Measurements from ENCODE around the gene DLG2. TPM values are rescaled to one million over a fixed set of nuclear protein-coding genes. Genes with fewer than 3 reads are reported as not detected.
"Not testable (repeated sequence)": the region's sequence is repeated elsewhere in the genome, so short reads cannot be mapped to it uniquely, and the experiment has no call there.

DLG2 gene
- total RNA-seq, 1 experiment from 2014 or later, result not detected

- no peak for DNase-seq (ENCODE audit: low read depth)
Observed at GRCh38 chr11:85027346-85027745, 599.8 kb downstream of the DLG2 start.

GRCh38 chr11:85021058-85021457 is 606.1 kb downstream of the DLG2 start:
- peak; percentile 2 for DNase-seq (ENCODE audit: low read depth)

GRCh38 chr11:84993386-84993785 is 633.8 kb downstream of the DLG2 start:
- peak; percentile 3 for DNase-seq (ENCODE audit: low read depth)

GRCh38 chr11:84990141-84990540 is 637.0 kb downstream of the DLG2 start:
- DNase-seq (ENCODE audit: low read depth), result no peak

GRCh38 chr11:84987686-84988187 is 639.4 kb downstream of the DLG2 start:
- not testable (repeated sequence) for DNase-seq (ENCODE audit: low read depth)

GRCh38 chr11:84981301-84981700 is 645.8 kb downstream of the DLG2 start:
- DNase-seq (ENCODE audit: low read depth), result no peak

GRCh38 chr11:84969103-84969502 is 658.0 kb downstream of the DLG2 start:
- no peak for DNase-seq (ENCODE audit: low read depth)

GRCh38 chr11:84965484-84965883 is 661.7 kb downstream of the DLG2 start:
- DNase-seq (ENCODE audit: low read depth), result no peak

- DNase-seq (ENCODE audit: low read depth), result no peak
Observed at GRCh38 chr11:84963240-84963639, 663.9 kb downstream of the DLG2 start.

- no peak for DNase-seq (ENCODE audit: low read depth)
Observed at GRCh38 chr11:84962018-84962417, 665.1 kb downstream of the DLG2 start.

GRCh38 chr11:84958295-84958694 is 668.8 kb downstream of the DLG2 start:
- no peak for DNase-seq (ENCODE audit: low read depth)

- DNase-seq (ENCODE audit: low read depth), result no peak
Observed at GRCh38 chr11:84950569-84951270, 676.4 kb downstream of the DLG2 start.

GRCh38 chr11:84947970-84948580 is 679.1 kb downstream of the DLG2 start:
- no peak for DNase-seq (ENCODE audit: low read depth)

- no peak for DNase-seq (ENCODE audit: low read depth)
Observed at GRCh38 chr11:84947070-84947469, 680.1 kb downstream of the DLG2 start.

- DNase-seq (ENCODE audit: low read depth), result no peak
Observed at GRCh38 chr11:84930863-84931262, 696.3 kb downstream of the DLG2 start.

GRCh38 chr11:84929738-84930137 is 697.4 kb downstream of the DLG2 start:
- DNase-seq (ENCODE audit: low read depth), result no peak

GRCh38 chr11:84924154-84924692 is 702.9 kb downstream of the DLG2 start:
- no peak for DNase-seq (ENCODE audit: low read depth)

- DNase-seq (ENCODE audit: low read depth), result no peak
Observed at GRCh38 chr11:84923489-84923888, 703.7 kb downstream of the DLG2 start.

- DNase-seq (ENCODE audit: low read depth), result no peak
Observed at GRCh38 chr11:84922836-84923235, 704.3 kb downstream of the DLG2 start.

GRCh38 chr11:84922212-84922805 is 704.8 kb downstream of the DLG2 start:
- no peak for DNase-seq (ENCODE audit: low read depth)

GRCh38 chr11:84914511-84914910 is 712.6 kb downstream of the DLG2 start:
- DNase-seq (ENCODE audit: low read depth), result no peak

- no peak for DNase-seq (ENCODE audit: low read depth)
Observed at GRCh38 chr11:84909740-84910139, 717.4 kb downstream of the DLG2 start.

- DNase-seq (ENCODE audit: low read depth), result peak; percentile 10
Observed at GRCh38 chr11:84906995-84907394, 720.1 kb downstream of the DLG2 start.

All from M059J (cell line).